Endodermal cell (in vitro differentiated cells): Measurements from ENCODE around the gene NDUFA13. TPM values are rescaled to one million over a fixed set of nuclear protein-coding genes. Genes with fewer than 3 reads are reported as not detected.

Experiments
- DNase-seq: peaks from one replicate; pipeline ENCODE4 v3.0.0-alpha.2; 2017
- H3K27ac ChIP-seq: 2 replicates; pipeline ENCODE4 v1.5.1; 2013; ENCODE audit warnings: mild to moderate bottlenecking, low read depth, low read length, moderate library complexity
- H3K27me3 ChIP-seq: 2 replicates; pipeline ENCODE4 v1.6.1; 2013; ENCODE audit warnings: mild to moderate bottlenecking, low read length, moderate library complexity; ENCODE audit not compliant: insufficient read depth, control insufficient read depth, poor library complexity, severe bottlenecking
- H3K36me3 ChIP-seq: 2 replicates; pipeline ENCODE4 v1.7.0; 2013; ENCODE audit warnings: mild to moderate bottlenecking, low read length, moderate library complexity; ENCODE audit not compliant: control insufficient read depth, insufficient read depth
- H3K4me1 ChIP-seq: one replicate; pipeline ENCODE4 v1.7.0; 2013; ENCODE audit warnings: low read length; ENCODE audit not compliant: control insufficient read depth, insufficient read depth
- H3K4me3 ChIP-seq: 2 replicates; pipeline ENCODE4 v1.5.1; 2013; ENCODE audit warnings: mild to moderate bottlenecking, low read length, moderate library complexity
- H3K9ac ChIP-seq: 2 replicates; pipeline ENCODE4 v1.6.1; 2013; ENCODE audit warnings: mild to moderate bottlenecking, low read length, moderate library complexity; ENCODE audit not compliant: poor library complexity, severe bottlenecking; ENCODE audit errors: extremely low read depth
- H3K9me3 ChIP-seq: 2 replicates; pipeline ENCODE4 v1.6.1; 2013; ENCODE audit warnings: mild to moderate bottlenecking, low read length, moderate library complexity; ENCODE audit not compliant: control insufficient read depth
- H3K27ac Mint-ChIP-seq: 2 replicates; pipeline ENCODE4 v1.8.0; 2020; ENCODE audit warnings: mixed read lengths
- H3K27me3 Mint-ChIP-seq: 2 replicates; pipeline ENCODE4 v1.8.0; 2021; ENCODE audit warnings: mild to moderate bottlenecking, mixed read lengths; ENCODE audit not compliant: insufficient read depth
- H3K36me3 Mint-ChIP-seq: 2 replicates; pipeline ENCODE4 v1.8.0; 2020; ENCODE audit warnings: low read depth, mixed read lengths
- H3K4me1 Mint-ChIP-seq: 2 replicates; pipeline ENCODE4 v1.8.0; 2020; ENCODE audit warnings: mixed read lengths
- H3K4me3 Mint-ChIP-seq: 2 replicates; pipeline ENCODE4 v1.8.0; 2020; ENCODE audit warnings: mild to moderate bottlenecking, moderate library complexity, mixed read lengths
- H3K9me3 Mint-ChIP-seq: 2 replicates; pipeline ENCODE4 v1.8.0; 2020; ENCODE audit warnings: mild to moderate bottlenecking, mixed read lengths
- WGBS, 2 experiments: methylation state at CpG; one replicate each; pipeline versions ENCODE4 v1.1.5 to v1.1.7; 2013; ENCODE audit warnings: missing lambda C conversion rate in 2 of 2, mixed read lengths in 1 of 2; ENCODE audit not compliant: insufficient coverage in 1 of 2, insufficient read length in 1 of 2; 5-methylcytosine and 5-hydroxymethylcytosine counted together
- total RNA-seq, 2 donors: library from RNA; stranded (reverse); fragmentation: NEBNext Ultra II Directional in 1 of 2; extraction: Animal tissue kit (Norgen Biotek cat#: 25700) in 1 of 2; gene quantifications; 2 replicates in 1 of 2; 3 replicates in 1 of 2; pipeline ENCODE4 v1.2.1, GENCODE V29; 2021
- TF ChIP-seq, protein P1 (sequence below): fragments of 200-600 bp; sonication (generic); conservative IDR thresholded peaks from 2 replicates; pipeline ENCODE4 v1.5.0; 2021; ENCODE audit warnings: antibody characterized with exemption, mild to moderate bottlenecking

The NDUFA13 gene
- total RNA-seq, 2 donors from 2014 or later: 408 to 446 TPM

DNA sequence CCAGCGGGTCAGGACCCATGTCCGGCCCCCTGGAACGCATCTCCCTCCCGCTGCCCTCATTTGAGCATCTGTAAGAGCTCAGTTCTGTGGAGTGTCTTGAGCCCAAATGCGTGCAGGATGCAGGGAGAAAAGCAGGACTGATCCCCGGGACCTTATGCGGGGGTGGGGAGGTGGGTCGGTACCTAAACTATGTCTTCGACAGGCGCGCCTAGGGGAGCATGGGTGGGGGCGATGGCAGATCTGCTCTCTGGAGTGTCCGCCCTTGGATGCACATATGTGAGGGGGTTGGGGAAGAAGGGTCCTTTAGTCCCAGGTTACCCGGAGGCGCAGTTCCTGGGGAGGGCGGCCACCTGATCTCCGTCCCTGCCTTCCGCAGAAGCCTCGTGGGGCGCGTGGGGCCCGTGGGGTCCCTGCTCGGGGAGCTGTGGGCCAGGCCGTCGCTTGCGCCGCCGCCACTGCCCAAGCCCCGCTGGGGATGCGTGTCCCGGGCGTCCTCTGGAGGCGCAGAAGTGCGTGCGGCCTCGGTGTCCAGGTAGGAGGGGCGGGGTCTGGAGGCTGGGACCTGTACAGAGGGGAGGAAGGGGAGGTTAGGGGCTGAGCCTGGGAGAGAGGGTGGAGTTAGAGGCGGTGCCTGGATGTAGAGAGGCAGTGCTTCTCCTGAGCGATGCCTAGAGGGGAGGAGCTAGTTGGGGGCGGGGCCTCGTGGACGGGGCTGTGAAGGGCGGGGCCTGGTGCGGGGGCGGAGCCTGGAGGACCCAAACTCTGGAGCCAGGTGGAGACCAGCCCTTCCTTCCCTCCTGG, 24.9 kb downstream of the NDUFA13 start:
- Histone ChIP-seq H3K4me3 (no peak overlapping the region), H3K9ac (no peak overlapping the region), H3K36me3 (no peaks in the 10 kb centered on the region), H3K9me3 (no peaks in the 10 kb centered on the region), H3K4me1 (no peaks in the 10 kb centered on the region), H3K27me3 (no peaks in the 10 kb centered on the region), H3K27ac (no peak overlapping the region)
- WGBS, 2 experiments: 72 to 90% methylated on average over 26 to 45 of the region's 45 CpGs
- H3K9me3 Mint-ChIP-seq: no peaks in the 10 kb centered on the region
- H3K4me1 Mint-ChIP-seq: peaks cover 2% of the 10 kb centered on the region
- TF ChIP-seq, protein P1, sequence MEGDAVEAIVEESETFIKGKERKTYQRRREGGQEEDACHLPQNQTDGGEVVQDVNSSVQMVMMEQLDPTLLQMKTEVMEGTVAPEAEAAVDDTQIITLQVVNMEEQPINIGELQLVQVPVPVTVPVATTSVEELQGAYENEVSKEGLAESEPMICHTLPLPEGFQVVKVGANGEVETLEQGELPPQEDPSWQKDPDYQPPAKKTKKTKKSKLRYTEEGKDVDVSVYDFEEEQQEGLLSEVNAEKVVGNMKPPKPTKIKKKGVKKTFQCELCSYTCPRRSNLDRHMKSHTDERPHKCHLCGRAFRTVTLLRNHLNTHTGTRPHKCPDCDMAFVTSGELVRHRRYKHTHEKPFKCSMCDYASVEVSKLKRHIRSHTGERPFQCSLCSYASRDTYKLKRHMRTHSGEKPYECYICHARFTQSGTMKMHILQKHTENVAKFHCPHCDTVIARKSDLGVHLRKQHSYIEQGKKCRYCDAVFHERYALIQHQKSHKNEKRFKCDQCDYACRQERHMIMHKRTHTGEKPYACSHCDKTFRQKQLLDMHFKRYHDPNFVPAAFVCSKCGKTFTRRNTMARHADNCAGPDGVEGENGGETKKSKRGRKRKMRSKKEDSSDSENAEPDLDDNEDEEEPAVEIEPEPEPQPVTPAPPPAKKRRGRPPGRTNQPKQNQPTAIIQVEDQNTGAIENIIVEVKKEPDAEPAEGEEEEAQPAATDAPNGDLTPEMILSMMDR: no peak
- peak; percentile 97 for DNase-seq
- peak overlapping the region; percentile 37 for H3K4me3 Mint-ChIP-seq
- H3K36me3 Mint-ChIP-seq: no peaks in the 10 kb centered on the region
- H3K27me3 Mint-ChIP-seq: peaks cover 55% of the 10 kb centered on the region
- no peak overlapping the region for H3K27ac Mint-ChIP-seq

DNA sequence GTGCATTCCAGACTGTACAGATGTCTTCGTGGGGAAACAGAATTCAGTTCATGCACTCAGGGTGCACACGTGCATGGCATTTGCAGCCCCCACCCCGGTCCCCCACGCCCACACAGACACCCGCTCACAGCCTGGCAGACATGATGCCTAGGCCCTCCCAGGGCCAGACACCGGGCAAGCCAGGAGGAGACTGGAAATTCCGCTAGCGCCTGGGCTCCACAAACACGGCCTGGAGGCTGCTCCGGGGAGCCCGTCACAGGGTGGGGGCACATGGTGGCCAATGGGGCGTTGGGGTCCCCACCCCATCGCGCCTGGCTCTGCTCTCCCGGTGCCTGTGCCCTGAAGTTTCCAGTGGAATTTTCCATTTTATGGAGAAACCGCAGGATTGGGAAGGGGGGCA, 25.6 kb downstream of the NDUFA13 start:
- H3K27me3 ChIP-seq: no peaks in the 10 kb centered on the region
- 93 to 94% methylated on average over 15 to 16 of the region's 16 CpGs for WGBS, 2 experiments
- H3K4me1 ChIP-seq: no peaks in the 10 kb centered on the region
- no peaks in the 10 kb centered on the region for H3K9me3 Mint-ChIP-seq
- no peak for DNase-seq
- H3K27ac ChIP-seq: no peak overlapping the region
- peaks cover 2% of the 10 kb centered on the region for H3K4me1 Mint-ChIP-seq
- no peaks in the 10 kb centered on the region for H3K36me3 Mint-ChIP-seq
- H3K4me3 ChIP-seq: no peak overlapping the region
- H3K9ac ChIP-seq: no peak overlapping the region
- no peak overlapping the region for H3K27ac Mint-ChIP-seq
- H3K27me3 Mint-ChIP-seq: peaks cover 49% of the 10 kb centered on the region
- H3K4me3 Mint-ChIP-seq: no peak overlapping the region
- H3K9me3 ChIP-seq: no peaks in the 10 kb centered on the region
- TF ChIP-seq, protein P1: no peak
- no peaks in the 10 kb centered on the region for H3K36me3 ChIP-seq

DNA sequence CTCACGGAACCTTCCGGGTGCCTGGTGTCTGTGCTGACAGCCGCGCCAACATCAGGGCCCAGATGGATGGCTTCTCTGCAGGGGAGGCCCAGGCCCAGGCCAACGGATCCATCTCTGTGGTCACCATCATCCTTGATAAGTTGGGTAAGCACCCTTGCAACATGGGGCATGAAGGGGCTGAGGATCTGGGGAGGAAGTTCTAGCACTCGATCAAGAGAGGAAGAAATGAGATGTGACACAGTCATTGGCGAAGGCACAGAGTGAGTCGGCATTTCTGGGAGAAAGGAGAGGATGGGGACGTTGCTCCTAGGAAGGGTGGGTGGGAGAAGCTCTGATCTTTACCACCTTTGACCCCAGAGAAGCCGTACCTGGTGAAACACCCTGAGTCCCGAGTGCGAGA, 26.5 kb downstream of the NDUFA13 start:
- Histone ChIP-seq H3K27me3 (no peaks in the 10 kb centered on the region), H3K4me3 (no peak overlapping the region), H3K9me3 (no peaks in the 10 kb centered on the region), H3K27ac (no peak overlapping the region), H3K36me3 (no peaks in the 10 kb centered on the region), H3K4me1 (no peaks in the 10 kb centered on the region), H3K9ac (no peak overlapping the region)
- H3K27me3 Mint-ChIP-seq: peaks cover 40% of the 10 kb centered on the region
- H3K4me3 Mint-ChIP-seq: no peak overlapping the region
- no peaks in the 10 kb centered on the region for H3K9me3 Mint-ChIP-seq
- peaks cover 2% of the 10 kb centered on the region for H3K4me1 Mint-ChIP-seq
- TF ChIP-seq, protein P1: no peak
- DNase-seq: no peak
- H3K27ac Mint-ChIP-seq: no peak overlapping the region
- H3K36me3 Mint-ChIP-seq: no peaks in the 10 kb centered on the region
- WGBS, 2 experiments: 95 to 97% methylated on average over 10 to 12 of the region's 12 CpGs
